SJSA1 (cell line): Measurements from ENCODE around the gene RERG. TPM values are rescaled to one million over a fixed set of nuclear protein-coding genes. Genes with fewer than 3 reads are reported as not detected.

Experiments used
- DNase-seq, 2 experiments: peaks; one replicate each; pipeline ENCODE4 v3.0.0-alpha.2; 2015 to 2020; ENCODE audit warnings: low spot score in 2 of 2, low read depth in 1 of 2
- H3K27ac ChIP-seq: fragments of 250-450 bp; sonication (Bioruptor Pico); 2 replicates; pipeline ENCODE4 v1.5.1; 2020; ENCODE audit warnings: mild to moderate bottlenecking, moderate library complexity
- H3K27me3 ChIP-seq: fragments of 250-450 bp; sonication (Bioruptor Pico); replicated peaks from 2 replicates; pipeline ENCODE4 v1.5.1; 2020; ENCODE audit warnings: mild to moderate bottlenecking, moderate library complexity
- H3K36me3 ChIP-seq: fragments of 250-450 bp; sonication (Bioruptor Pico); 2 replicates; pipeline ENCODE4 v1.5.1; 2020; ENCODE audit warnings: mild to moderate bottlenecking
- H3K4me1 ChIP-seq: fragments of 250-450 bp; sonication (Bioruptor Pico); replicated peaks from 2 replicates; pipeline ENCODE4 v1.6.1; 2021; ENCODE audit warnings: mild to moderate bottlenecking
- H3K4me3 ChIP-seq: fragments of 250-450 bp; sonication (Bioruptor Pico); 2 replicates; pipeline ENCODE4 v1.5.1; 2020; ENCODE audit warnings: mild to moderate bottlenecking
- H3K9me3 ChIP-seq: fragments of 250-450 bp; sonication (Bioruptor Pico); replicated peaks from 2 replicates; pipeline ENCODE4 v1.5.1; 2020; ENCODE audit warnings: mild to moderate bottlenecking
- total RNA-seq: library from RNA; depleted of rRNA; stranded (reverse); fragments of >200 nt; shearing (Covaris generic); gene quantifications from 2 replicates; pipeline ENCODE4 v1.2.3, GENCODE V29; 2014

Gene RERG
- total RNA-seq, 1 experiment from 2014 or later, result not detected

GRCh38 chr12:15163030-15163976, 57.9 kb downstream of the RERG start:
- Histone ChIP-seq H3K36me3 (no peaks in the 10 kb centered on the region), H3K27ac (no peak overlapping the region), H3K9me3 (no peaks in the 10 kb centered on the region), H3K4me1 (no peaks in the 10 kb centered on the region), H3K4me3 (no peak overlapping the region), H3K27me3 (no peaks in the 10 kb centered on the region)
- DNase-seq, result no peak

GRCh38 chr12:15158083-15158482, 63.1 kb downstream of the RERG start:
- DNase-seq, result no peak
- H3K27me3 ChIP-seq, result no peaks in the 10 kb centered on the region
- no peak overlapping the region for H3K4me3 ChIP-seq
- no peaks in the 10 kb centered on the region for H3K36me3 ChIP-seq
- no peaks in the 10 kb centered on the region for H3K4me1 ChIP-seq
- H3K27ac ChIP-seq, result no peak overlapping the region
- no peaks in the 10 kb centered on the region for H3K9me3 ChIP-seq

GRCh38 chr12:15157269-15157671, 63.9 kb downstream of the RERG start:
- H3K4me1 ChIP-seq, result no peaks in the 10 kb centered on the region
- DNase-seq, result no peak
- H3K27ac ChIP-seq, result no peak overlapping the region
- no peaks in the 10 kb centered on the region for H3K36me3 ChIP-seq
- H3K9me3 ChIP-seq, result no peaks in the 10 kb centered on the region
- H3K4me3 ChIP-seq, result no peak overlapping the region
- H3K27me3 ChIP-seq, result no peaks in the 10 kb centered on the region

- no peak for DNase-seq
- 0 out of 2 replicates have a peak, but pooled peaks cover 3% of the 10 kb centered on the region for H3K27me3 ChIP-seq
- H3K36me3 ChIP-seq, result no peaks in the 10 kb centered on the region
- no peaks in the 10 kb centered on the region for H3K9me3 ChIP-seq
- no peaks in the 10 kb centered on the region for H3K4me1 ChIP-seq
- H3K27ac ChIP-seq, result no peak overlapping the region
- H3K4me3 ChIP-seq, result no peak overlapping the region
These were observed 65.9 kb downstream of the RERG start for GRCh38 chr12:15155271-15155670.

GRCh38 chr12:15154103-15154502, 67.1 kb downstream of the RERG start:
- Histone ChIP-seq H3K27me3 (0 out of 2 replicates have a peak, but pooled peaks cover 3% of the 10 kb centered on the region), H3K4me3 (no peak overlapping the region), H3K27ac (no peak overlapping the region), H3K4me1 (no peaks in the 10 kb centered on the region), H3K9me3 (no peaks in the 10 kb centered on the region), H3K36me3 (no peaks in the 10 kb centered on the region)
- no peak for DNase-seq

- no peak for DNase-seq
- 0 out of 2 replicates have a peak, but pooled peaks cover 3% of the 10 kb centered on the region for H3K27me3 ChIP-seq
These were observed 68.3 kb downstream of the RERG start for GRCh38 chr12:15152868-15153267.

GRCh38 chr12:15152456-15152855, 68.8 kb downstream of the RERG start:
- Histone ChIP-seq H3K4me3 (no peak overlapping the region), H3K4me1 (no peaks in the 10 kb centered on the region), H3K36me3 (no peaks in the 10 kb centered on the region), H3K9me3 (no peaks in the 10 kb centered on the region), H3K27me3 (0 out of 2 replicates have a peak, but pooled peaks cover 3% of the 10 kb centered on the region), H3K27ac (no peak overlapping the region)
- DNase-seq, result no peak

More at GRCh38 chr12:15152868-15153267, 68.3 kb downstream of the RERG start:
- Histone ChIP-seq H3K4me3 (no peak overlapping the region), H3K9me3 (no peaks in the 10 kb centered on the region), H3K4me1 (no peaks in the 10 kb centered on the region), H3K36me3 (no peaks in the 10 kb centered on the region), H3K27ac (no peak overlapping the region)

GRCh38 chr12:15151161-15152091, 69.8 kb downstream of the RERG start:
- H3K4me3 ChIP-seq, result no peak overlapping the region
- H3K4me1 ChIP-seq, result no peaks in the 10 kb centered on the region
- no peaks in the 10 kb centered on the region for H3K9me3 ChIP-seq
- DNase-seq, result no peak
- no peaks in the 10 kb centered on the region for H3K36me3 ChIP-seq
- H3K27me3 ChIP-seq, result 0 out of 2 replicates have a peak, but pooled peaks cover 3% of the 10 kb centered on the region
- H3K27ac ChIP-seq, result no peak overlapping the region

GRCh38 chr12:15146585-15146984, 74.6 kb downstream of the RERG start:
- Histone ChIP-seq H3K27ac (no peak overlapping the region), H3K27me3 (no peaks in the 10 kb centered on the region), H3K4me3 (no peak overlapping the region), H3K36me3 (no peaks in the 10 kb centered on the region), H3K9me3 (no peaks in the 10 kb centered on the region), H3K4me1 (no peaks in the 10 kb centered on the region)
- DNase-seq, result no peak

GRCh38 chr12:15143467-15143866, 77.8 kb downstream of the RERG start:
- no peak for DNase-seq
- H3K36me3 ChIP-seq, result no peaks in the 10 kb centered on the region
- no peak overlapping the region for H3K27ac ChIP-seq
- H3K9me3 ChIP-seq, result no peaks in the 10 kb centered on the region
- H3K4me1 ChIP-seq, result no peaks in the 10 kb centered on the region
- no peaks in the 10 kb centered on the region for H3K27me3 ChIP-seq
- no peak overlapping the region for H3K4me3 ChIP-seq

- no peaks in the 10 kb centered on the region for H3K27me3 ChIP-seq
- H3K9me3 ChIP-seq, result no peaks in the 10 kb centered on the region
- no peaks in the 10 kb centered on the region for H3K36me3 ChIP-seq
- no peak overlapping the region for H3K27ac ChIP-seq
- no peak for DNase-seq
- H3K4me1 ChIP-seq, result no peaks in the 10 kb centered on the region
- H3K4me3 ChIP-seq, result no peak overlapping the region
These were observed 78.5 kb downstream of the RERG start for GRCh38 chr12:15142711-15143110.

- no peaks in the 10 kb centered on the region for H3K36me3 ChIP-seq
- no peaks in the 10 kb centered on the region for H3K4me1 ChIP-seq
- no peak overlapping the region for H3K27ac ChIP-seq
- no peaks in the 10 kb centered on the region for H3K9me3 ChIP-seq
- H3K4me3 ChIP-seq, result no peak overlapping the region
- H3K27me3 ChIP-seq, result no peaks in the 10 kb centered on the region
- DNase-seq, result no peak
These were observed 89.8 kb downstream of the RERG start for GRCh38 chr12:15131431-15131830.

GRCh38 chr12:15130541-15130940, 90.7 kb downstream of the RERG start:
- H3K4me3 ChIP-seq, result no peak overlapping the region
- H3K4me1 ChIP-seq, result no peaks in the 10 kb centered on the region
- DNase-seq, result no peak
- H3K27ac ChIP-seq, result no peak overlapping the region
- no peaks in the 10 kb centered on the region for H3K9me3 ChIP-seq
- H3K36me3 ChIP-seq, result no peaks in the 10 kb centered on the region
- no peaks in the 10 kb centered on the region for H3K27me3 ChIP-seq

GRCh38 chr12:15123401-15123800, 97.8 kb downstream of the RERG start:
- Histone ChIP-seq H3K4me3 (no peak overlapping the region), H3K36me3 (no peaks in the 10 kb centered on the region), H3K9me3 (no peaks in the 10 kb centered on the region), H3K27me3 (no peaks in the 10 kb centered on the region), H3K4me1 (no peaks in the 10 kb centered on the region), H3K27ac (no peak overlapping the region)
- no peak for DNase-seq
